Endothelial cell of umbilical vein (primary cell): ENCODE results near the gene LRRC14B.

Experiments used
- EZH2 ChIP-seq: IDR thresholded peaks from 2 replicates; pipeline ENCODE4 v1.6.1; 2012; ENCODE audit warnings: borderline replicate concordance, low read depth, mild to moderate bottlenecking, moderate library complexity, low read length, inconsistent platforms; ENCODE audit not compliant: severe bottlenecking
- MYC ChIP-seq: IDR thresholded peaks from one replicate; pipeline ENCODE4 v1.6.1; 2011; ENCODE audit warnings: mild to moderate bottlenecking, low read depth, low read length
- TF ChIP-seq, protein P1 (sequence below), 2 donors: IDR thresholded peaks; 1 replicate in 1 of 2; 2 replicates in 1 of 2; pipeline ENCODE4 v1.5.1; 2011; ENCODE audit warnings: low read length in 2 of 2, mild to moderate bottlenecking in 2 of 2, moderate library complexity in 2 of 2, control low read depth in 1 of 2, inconsistent platforms in 1 of 2, low read depth in 1 of 2; ENCODE audit not compliant: insufficient read depth in 1 of 2; ENCODE audit errors: extremely low read depth in 1 of 2

GRCh38 chr5:187617-188451 is 3.5 kb upstream of the LRRC14B start:
- TF ChIP-seq, protein P1, sequence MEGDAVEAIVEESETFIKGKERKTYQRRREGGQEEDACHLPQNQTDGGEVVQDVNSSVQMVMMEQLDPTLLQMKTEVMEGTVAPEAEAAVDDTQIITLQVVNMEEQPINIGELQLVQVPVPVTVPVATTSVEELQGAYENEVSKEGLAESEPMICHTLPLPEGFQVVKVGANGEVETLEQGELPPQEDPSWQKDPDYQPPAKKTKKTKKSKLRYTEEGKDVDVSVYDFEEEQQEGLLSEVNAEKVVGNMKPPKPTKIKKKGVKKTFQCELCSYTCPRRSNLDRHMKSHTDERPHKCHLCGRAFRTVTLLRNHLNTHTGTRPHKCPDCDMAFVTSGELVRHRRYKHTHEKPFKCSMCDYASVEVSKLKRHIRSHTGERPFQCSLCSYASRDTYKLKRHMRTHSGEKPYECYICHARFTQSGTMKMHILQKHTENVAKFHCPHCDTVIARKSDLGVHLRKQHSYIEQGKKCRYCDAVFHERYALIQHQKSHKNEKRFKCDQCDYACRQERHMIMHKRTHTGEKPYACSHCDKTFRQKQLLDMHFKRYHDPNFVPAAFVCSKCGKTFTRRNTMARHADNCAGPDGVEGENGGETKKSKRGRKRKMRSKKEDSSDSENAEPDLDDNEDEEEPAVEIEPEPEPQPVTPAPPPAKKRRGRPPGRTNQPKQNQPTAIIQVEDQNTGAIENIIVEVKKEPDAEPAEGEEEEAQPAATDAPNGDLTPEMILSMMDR (IDR thresholded peaks at IDR 0.05; ENCODE audit: extremely low read depth in 1 of 2, insufficient read depth in 1 of 2, low read depth in 1 of 2, low read length in 2 of 2) = no peak
- TF ChIP-seq MYC (no peak), EZH2 (no peak)
